ENCODE results near the gene POLN.

Gene POLN

DNA sequence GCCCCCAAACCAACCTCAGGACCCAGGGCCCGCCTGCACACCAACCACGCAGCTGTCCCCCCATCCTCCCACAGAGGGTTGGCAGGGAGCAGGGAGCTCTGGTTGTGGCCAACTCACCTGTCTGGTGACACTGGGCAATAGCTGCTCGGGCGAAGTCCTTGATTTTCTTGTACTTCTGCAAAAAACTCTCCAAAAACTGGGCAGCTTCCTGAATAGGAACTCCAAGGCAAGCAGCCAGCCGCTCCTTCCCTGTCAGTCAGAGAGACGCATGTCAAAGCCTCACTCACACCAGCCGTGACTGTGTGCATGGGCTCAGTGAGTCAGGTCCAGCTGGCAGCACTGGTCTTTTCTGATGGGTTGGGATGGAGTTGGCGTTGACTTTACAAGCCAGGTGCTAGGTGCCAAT is 156.4 kb downstream of the POLN start:
- TF ChIP-seq, protein P1, sequence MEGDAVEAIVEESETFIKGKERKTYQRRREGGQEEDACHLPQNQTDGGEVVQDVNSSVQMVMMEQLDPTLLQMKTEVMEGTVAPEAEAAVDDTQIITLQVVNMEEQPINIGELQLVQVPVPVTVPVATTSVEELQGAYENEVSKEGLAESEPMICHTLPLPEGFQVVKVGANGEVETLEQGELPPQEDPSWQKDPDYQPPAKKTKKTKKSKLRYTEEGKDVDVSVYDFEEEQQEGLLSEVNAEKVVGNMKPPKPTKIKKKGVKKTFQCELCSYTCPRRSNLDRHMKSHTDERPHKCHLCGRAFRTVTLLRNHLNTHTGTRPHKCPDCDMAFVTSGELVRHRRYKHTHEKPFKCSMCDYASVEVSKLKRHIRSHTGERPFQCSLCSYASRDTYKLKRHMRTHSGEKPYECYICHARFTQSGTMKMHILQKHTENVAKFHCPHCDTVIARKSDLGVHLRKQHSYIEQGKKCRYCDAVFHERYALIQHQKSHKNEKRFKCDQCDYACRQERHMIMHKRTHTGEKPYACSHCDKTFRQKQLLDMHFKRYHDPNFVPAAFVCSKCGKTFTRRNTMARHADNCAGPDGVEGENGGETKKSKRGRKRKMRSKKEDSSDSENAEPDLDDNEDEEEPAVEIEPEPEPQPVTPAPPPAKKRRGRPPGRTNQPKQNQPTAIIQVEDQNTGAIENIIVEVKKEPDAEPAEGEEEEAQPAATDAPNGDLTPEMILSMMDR (IDR thresholded peaks at IDR 0.05; ENCODE audit: extremely low read depth, missing control alignments) = no peak
- no peak for DNase-seq (ENCODE audit: low spot score)

DNA sequence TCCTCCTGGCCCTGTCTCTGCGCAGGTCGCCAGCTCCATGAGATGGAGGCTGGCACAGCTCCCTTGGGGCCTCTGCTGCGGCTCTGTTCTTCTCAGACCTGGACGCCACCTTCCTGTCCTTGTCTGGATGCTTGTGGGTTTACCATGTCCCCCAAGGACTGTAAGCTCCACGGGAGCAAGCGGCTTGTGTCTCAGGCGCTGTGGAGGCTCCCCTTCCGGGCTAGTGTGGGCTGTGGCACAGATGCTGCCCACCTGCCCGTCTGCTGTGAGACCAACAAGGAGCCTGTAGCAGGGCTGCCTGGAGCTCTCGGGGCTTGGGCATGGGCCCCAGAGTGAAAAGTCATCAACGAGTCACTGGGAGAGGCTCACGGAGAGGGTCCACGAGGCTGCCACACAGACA is 157.6 kb downstream of the POLN start:
- TF ChIP-seq, protein P1 (IDR thresholded peaks at IDR 0.05; ENCODE audit: extremely low read depth, missing control alignments) = no peak
- DNase-seq (ENCODE audit: low spot score) = no peak

DNA sequence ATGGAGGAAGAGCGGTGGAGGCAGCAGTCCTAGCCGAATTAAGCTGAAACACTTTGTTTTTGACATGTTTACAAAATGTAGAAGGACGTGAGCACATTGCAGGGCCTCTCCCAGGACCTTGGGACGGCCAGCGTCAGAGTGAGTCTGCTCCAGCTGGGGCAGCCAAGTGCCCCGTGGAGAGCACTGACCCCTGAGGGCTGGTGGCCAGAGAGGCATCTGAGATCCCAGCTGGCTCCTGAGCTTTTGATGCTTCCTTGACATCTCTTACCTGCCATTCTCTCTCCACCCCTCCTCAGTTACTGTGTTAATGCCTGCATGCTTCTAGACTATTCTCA is 158.1 kb downstream of the POLN start:
- DNase-seq (ENCODE audit: low spot score) = no peak
- TF ChIP-seq, protein P1 (IDR thresholded peaks at IDR 0.05; ENCODE audit: extremely low read depth, missing control alignments) = no peak

DNA sequence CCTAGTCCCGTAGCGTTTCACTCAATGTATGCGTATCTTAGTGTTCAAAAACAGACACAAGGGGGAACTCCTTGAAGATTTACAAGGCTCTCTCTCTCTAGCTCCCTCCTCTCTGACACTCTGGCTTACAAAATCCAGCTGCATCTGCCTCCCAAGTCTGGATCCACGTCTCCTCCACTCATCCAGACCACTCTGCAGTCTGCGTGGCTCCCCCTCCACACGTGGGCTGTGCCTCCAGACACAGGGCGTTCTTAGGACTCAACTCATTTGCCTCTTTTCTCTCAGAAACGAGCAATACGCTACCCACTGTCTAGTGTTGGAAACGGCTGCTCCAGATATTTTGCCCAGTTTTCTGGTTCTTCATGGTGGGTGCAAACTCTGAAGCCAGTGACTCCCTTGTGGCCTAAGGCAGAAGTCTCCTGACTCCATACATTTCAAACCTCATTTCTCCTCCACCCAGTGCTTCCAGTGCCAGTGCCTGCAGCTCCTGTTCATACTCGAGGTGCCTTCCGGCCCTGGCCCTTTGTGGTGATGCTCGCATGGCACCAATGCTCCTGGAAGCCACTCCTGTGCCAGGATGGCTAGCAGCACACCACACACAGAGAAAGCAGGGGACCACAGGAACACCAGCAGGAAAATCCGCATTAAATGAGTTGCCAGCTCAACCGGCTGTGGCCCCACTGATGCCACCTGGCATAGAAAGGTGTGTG is 158.7 kb downstream of the POLN start:
- TF ChIP-seq, protein P1 (IDR thresholded peaks at IDR 0.05; ENCODE audit: extremely low read depth, missing control alignments) = no peak
- no peak for DNase-seq (ENCODE audit: low spot score)

DNA sequence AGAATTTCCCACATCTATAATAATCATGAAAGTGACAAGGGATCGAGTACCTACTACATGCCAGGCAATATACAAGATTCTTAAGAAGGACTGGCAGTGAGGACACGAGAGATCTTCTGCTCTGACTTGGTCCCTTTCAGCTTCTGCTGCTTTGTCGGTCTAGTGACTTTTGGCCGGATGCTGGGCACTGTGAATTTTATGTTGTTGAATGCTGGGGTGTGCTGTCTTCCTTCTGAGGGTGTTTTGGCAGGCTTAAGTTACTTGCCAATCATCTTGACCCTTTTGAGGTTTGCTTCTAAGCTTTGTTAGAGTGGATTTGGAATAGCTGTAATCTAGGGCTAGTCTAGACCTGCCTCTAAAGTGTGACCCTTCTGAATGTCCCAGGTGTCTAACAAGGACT is 159.3 kb downstream of the POLN start:
- TF ChIP-seq, protein P1 (IDR thresholded peaks at IDR 0.05; ENCODE audit: extremely low read depth, missing control alignments) = no peak
- DNase-seq (ENCODE audit: low spot score) = no peak

DNA sequence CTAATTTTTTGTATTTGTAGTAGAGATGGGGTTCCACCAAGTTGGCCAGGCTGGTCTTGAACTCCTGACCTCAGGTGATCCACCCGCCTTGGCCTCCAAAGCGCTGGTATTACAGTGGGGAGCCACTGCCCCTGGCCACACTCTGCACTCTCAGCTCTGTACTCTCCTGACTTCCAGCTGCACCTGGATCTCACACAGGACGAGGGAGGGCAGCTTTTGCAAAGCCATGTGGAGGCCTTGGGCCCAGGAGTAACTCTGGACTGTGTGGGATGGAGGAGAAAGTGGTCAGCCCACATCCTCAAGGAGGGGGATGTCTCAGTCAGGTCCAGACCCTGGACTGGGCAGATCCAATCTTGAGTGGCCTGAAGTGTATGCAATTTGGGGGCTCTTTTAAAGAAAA is 159.8 kb downstream of the POLN start:
- DNase-seq (ENCODE audit: low spot score) = peak; percentile 6
- TF ChIP-seq, protein P1 (IDR thresholded peaks at IDR 0.05; ENCODE audit: extremely low read depth, missing control alignments) = no peak

DNA sequence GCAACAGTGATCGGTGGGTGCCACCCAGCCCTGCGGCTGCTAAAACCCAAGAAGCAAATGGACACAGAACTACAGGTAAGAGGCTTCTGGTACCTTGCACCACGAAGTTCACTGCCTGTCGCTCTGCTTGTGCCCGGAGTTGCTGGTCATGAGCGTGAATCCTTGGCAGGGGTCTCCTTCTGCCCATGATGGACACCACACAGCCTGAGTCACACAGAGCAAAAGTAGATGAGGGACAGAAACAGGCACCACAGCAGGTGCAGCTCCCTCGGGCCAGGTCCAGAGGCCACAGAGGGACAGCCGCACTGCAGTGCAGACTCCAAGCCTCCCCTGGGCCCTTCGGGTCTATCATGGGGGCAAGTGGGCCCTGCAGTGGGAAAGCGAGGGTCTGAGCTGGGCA is 160.4 kb downstream of the POLN start:
- TF ChIP-seq, protein P1 (IDR thresholded peaks at IDR 0.05; ENCODE audit: extremely low read depth, missing control alignments) = no peak
- DNase-seq (ENCODE audit: low spot score) = peak; percentile 4
